Subcutaneous adipose tissue (tissue), 4 donors: ENCODE results near the gene SYT5. TPM values are rescaled to one million over a fixed set of nuclear protein-coding genes. Genes with fewer than 3 reads are reported as not detected.

Experiments used
- CTCF ChIP-seq: fragments of 450-650 bp; IDR thresholded peaks from one replicate; pipeline ENCODE4 v1.5.1; 2016; ENCODE audit warnings: low read depth, mild to moderate bottlenecking, control low read depth, antibody characterized with exemption, moderate library complexity
- total RNA-seq, 4 donors: library from RNA; depleted of rRNA; stranded (reverse); fragments of >200 nt; gene quantifications; one replicate each; pipeline ENCODE4 v1.1.0, GENCODE V29; 2016

The SYT5 gene
- total RNA-seq, 4 donors from 2014 or later: not detected

- no peak for TF ChIP-seq CTCF
Observed at GRCh38 chr19:55181740-55182139, 1.7 kb upstream of the SYT5 start.

- TF ChIP-seq CTCF: no peak
Observed at GRCh38 chr19:55178781-55179599, 1.1 kb downstream of the SYT5 start.

- no peak for TF ChIP-seq CTCF
Observed at GRCh38 chr19:55176076-55176475, 4.0 kb downstream of the SYT5 start.

GRCh38 chr19:55175117-55175867, 4.8 kb downstream of the SYT5 start:
- TF ChIP-seq CTCF: no peak

- TF ChIP-seq CTCF: no peak
Observed at GRCh38 chr19:55174425-55175116, 5.5 kb downstream of the SYT5 start.

GRCh38 chr19:55173714-55174409, 6.2 kb downstream of the SYT5 start:
- TF ChIP-seq CTCF: no peak
